RPMI7951 (cell line): ENCODE measurements around the gene HPS3. TPM values are rescaled to one million over a fixed set of nuclear protein-coding genes. Genes with fewer than 3 reads are reported as not detected.

Experiments used
- total RNA-seq: library from RNA; depleted of rRNA; stranded (reverse); fragments of >200 nt; shearing (Covaris generic); gene quantifications from 2 replicates; pipeline ENCODE4 v1.2.3, GENCODE V29; 2014; rRNA removed

The HPS3 gene
- total RNA-seq, 1 experiment from 2014 or later = 50.3 TPM

Other genes starting within 250 kb of the HPS3 start
- 45.3 and 65.4 TPM in 2 replicates for gene GYG1, start 138.1 kb upstream of the HPS3 start, total RNA-seq
- gene HLTF, start 43.1 kb upstream of the HPS3 start, total RNA-seq = 89.6 and 92.8 TPM in 2 replicates
- 0.39 TPM in 1 of 2 replicates, not detected in the other for gene CP, start 92.2 kb downstream of the HPS3 start, total RNA-seq
- gene TM4SF18, start 204.0 kb downstream of the HPS3 start, total RNA-seq = 5.2 and 5.8 TPM in 2 replicates
- gene TM4SF1, start 248.0 kb downstream of the HPS3 start, total RNA-seq = 87.2 and 94.1 TPM in 2 replicates